HG03354 (cell line): Measurements from ENCODE around the gene SLC6A3.
A peak's percentile ranks its signal among the peaks of the same experiment; 100 is the strongest.
"Not testable (repeated sequence)": the region's sequence is repeated elsewhere in the genome, so short reads cannot be mapped to it uniquely, and the experiment has no call there.

Experiments used
- ATAC-seq: cut with Tn5 transposase; IDR thresholded peaks from one replicate; pipeline ENCODE4 v1.9.1; 2021; ENCODE audit warnings: mild to moderate bottlenecking; ENCODE audit not compliant: unreplicated experiment, poor library complexity, severe bottlenecking

Gene SLC6A3

GRCh38 chr5:1381370-1382247 lies 63.6 kb downstream of the SLC6A3 start:
- no peak for ATAC-seq

GRCh38 chr5:1380910-1381309 lies 64.3 kb downstream of the SLC6A3 start:
- ATAC-seq = no peak

GRCh38 chr5:1380011-1380817 lies 65.0 kb downstream of the SLC6A3 start:
- peak; percentile 92 for ATAC-seq

GRCh38 chr5:1378866-1379659 lies 66.2 kb downstream of the SLC6A3 start:
- ATAC-seq = no peak

GRCh38 chr5:1378096-1378495 lies 67.1 kb downstream of the SLC6A3 start:
- ATAC-seq = no peak

- ATAC-seq = no peak
Observed at GRCh38 chr5:1376981-1377380, 68.3 kb downstream of the SLC6A3 start.

GRCh38 chr5:1375871-1376810 lies 69.1 kb downstream of the SLC6A3 start:
- ATAC-seq = no peak

- no peak for ATAC-seq
Observed at GRCh38 chr5:1374679-1375055, 70.6 kb downstream of the SLC6A3 start.

- no peak for ATAC-seq
Observed at GRCh38 chr5:1374030-1374678, 71.1 kb downstream of the SLC6A3 start.

GRCh38 chr5:1371972-1372342 lies 73.3 kb downstream of the SLC6A3 start:
- not testable (repeated sequence) for ATAC-seq

- ATAC-seq = no peak
Observed at GRCh38 chr5:1371218-1371971, 73.8 kb downstream of the SLC6A3 start.

- no peak for ATAC-seq
Observed at GRCh38 chr5:1370006-1370405, 75.2 kb downstream of the SLC6A3 start.

- no peak for ATAC-seq
Observed at GRCh38 chr5:1368756-1369155, 76.5 kb downstream of the SLC6A3 start.

- ATAC-seq = no peak
Observed at GRCh38 chr5:1368236-1368635, 77.0 kb downstream of the SLC6A3 start.

- no peak for ATAC-seq
Observed at GRCh38 chr5:1367149-1367548, 78.1 kb downstream of the SLC6A3 start.

- ATAC-seq = no peak
Observed at GRCh38 chr5:1366514-1366913, 78.7 kb downstream of the SLC6A3 start.

GRCh38 chr5:1364211-1364610 lies 81.0 kb downstream of the SLC6A3 start:
- ATAC-seq = no peak

- no peak for ATAC-seq
Observed at GRCh38 chr5:1363581-1363980, 81.7 kb downstream of the SLC6A3 start.
